ENCODE results near the gene COL4A4.
A peak's percentile ranks its signal among the peaks of the same experiment; 100 is the strongest.
"Not testable (repeated sequence)": the region's sequence is repeated elsewhere in the genome, so short reads cannot be mapped to it uniquely, and the experiment has no call there.

COL4A4 gene

DNA sequence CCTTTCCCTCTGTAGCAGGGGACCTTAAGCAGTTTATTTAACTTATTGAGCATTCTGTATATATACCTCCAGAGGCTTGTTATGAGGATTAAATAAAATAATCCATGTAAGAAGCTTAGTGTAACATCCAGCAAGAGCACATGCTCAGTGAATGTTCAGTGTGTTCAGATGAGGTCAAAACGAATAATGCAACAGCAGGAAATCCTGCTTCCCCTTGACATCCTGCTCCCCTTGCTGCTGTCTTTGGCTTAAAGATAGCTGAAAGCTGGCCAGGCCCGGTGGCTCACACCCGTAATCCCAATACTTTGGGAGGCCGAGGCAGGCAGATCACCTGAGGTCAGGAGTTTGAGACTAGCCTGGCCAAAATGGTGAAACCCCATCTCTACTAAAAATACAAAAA lies 68.7 kb downstream of the COL4A4 start:
- H3K27ac ChIP-seq = no peak overlapping the region
- TF ChIP-seq, protein P1, sequence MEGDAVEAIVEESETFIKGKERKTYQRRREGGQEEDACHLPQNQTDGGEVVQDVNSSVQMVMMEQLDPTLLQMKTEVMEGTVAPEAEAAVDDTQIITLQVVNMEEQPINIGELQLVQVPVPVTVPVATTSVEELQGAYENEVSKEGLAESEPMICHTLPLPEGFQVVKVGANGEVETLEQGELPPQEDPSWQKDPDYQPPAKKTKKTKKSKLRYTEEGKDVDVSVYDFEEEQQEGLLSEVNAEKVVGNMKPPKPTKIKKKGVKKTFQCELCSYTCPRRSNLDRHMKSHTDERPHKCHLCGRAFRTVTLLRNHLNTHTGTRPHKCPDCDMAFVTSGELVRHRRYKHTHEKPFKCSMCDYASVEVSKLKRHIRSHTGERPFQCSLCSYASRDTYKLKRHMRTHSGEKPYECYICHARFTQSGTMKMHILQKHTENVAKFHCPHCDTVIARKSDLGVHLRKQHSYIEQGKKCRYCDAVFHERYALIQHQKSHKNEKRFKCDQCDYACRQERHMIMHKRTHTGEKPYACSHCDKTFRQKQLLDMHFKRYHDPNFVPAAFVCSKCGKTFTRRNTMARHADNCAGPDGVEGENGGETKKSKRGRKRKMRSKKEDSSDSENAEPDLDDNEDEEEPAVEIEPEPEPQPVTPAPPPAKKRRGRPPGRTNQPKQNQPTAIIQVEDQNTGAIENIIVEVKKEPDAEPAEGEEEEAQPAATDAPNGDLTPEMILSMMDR (conservative IDR thresholded peaks at IDR 0.05) = no peak

DNA sequence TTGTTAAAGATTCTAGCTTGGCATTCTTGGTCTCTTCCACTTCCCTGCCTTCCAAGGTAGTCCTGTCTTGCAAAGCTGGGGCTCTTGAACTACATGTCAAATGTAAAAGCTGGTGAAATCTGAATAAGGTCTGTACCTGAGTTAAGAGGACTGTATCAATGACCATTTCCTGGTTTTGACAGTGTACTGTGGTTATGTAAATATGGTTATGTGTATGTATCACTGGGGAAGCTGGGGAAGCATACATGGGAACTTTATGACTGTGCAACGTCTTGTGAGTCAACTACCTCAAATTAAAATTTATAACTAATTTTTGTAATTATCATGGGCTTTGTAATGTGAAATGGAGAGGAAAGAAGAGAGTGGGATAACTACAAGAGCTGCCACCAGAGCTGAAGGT lies 81.7 kb downstream of the COL4A4 start:
- TF ChIP-seq, protein P1 (conservative IDR thresholded peaks at IDR 0.05) = no peak

DNA sequence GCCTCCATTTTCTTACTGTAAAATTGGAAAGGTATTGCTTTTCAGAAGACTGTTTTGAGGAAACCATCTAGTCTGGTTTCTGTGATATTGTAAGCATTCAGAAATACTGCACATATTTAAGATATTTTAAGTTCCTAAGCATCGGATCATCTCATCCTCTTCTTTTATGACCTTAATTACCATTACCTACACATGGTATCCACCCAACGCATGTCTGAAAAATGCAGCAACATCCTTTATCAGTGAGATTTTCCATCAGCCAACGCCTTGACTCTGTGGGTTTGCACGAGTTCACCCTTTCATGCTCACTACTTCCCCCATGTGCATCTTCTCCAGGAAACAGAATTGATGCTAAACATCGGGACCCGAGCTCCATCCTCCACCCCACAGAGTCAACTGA lies 84.3 kb downstream of the COL4A4 start:
- TF ChIP-seq, protein P1 (conservative IDR thresholded peaks at IDR 0.05) = no peak
- H3K27ac ChIP-seq = no peak overlapping the region

More for the DNA sequence above, 81.7 kb downstream of the COL4A4 start:
- no peak overlapping the region for H3K27ac ChIP-seq

DNA sequence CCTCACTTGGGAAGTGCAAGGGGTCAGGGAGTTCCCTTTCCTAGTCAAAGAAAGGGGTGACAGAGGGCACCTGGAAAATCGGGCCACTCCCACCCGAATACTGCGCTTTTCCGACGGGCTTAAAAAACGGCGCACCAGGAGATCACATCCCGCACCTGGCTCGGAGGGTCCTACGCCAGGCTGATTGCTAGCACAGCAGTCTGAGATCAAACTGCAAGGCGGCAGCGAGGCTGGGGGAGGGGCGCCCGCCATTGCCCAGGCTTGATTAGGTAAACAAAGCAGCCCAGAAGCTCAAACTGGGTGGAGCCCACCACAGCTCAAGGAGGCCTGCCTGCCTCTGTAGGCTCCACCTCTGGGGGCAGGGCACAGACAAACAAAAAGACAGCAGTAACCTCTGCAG lies 98.9 kb downstream of the COL4A4 start:
- H3K27ac ChIP-seq = not testable (repeated sequence)

DNA sequence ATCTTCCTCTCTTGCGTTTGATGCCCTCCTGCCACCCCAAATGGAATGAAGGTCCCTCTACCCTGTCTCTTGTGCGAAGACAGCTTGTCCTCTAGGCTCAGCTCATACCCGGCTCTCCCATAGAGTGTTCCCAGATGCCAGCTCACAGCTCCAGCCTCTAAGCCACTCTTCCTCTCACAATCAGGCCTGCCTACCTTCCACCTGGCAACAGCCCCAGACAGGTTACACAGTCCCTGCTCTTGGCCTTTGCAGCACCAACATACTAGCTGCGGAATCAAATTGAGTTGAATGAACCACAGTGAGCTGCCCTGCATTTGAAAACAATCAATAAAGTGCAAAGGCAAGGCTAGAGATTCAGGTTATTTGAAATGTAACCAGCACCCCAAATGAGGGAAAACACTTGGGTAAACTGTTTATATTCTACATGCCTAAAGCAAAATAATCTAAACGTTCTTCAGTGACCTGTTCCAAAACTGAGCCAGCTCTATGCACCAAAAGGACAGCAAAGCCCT lies 105.1 kb downstream of the COL4A4 start:
- TF ChIP-seq, protein P1 (conservative IDR thresholded peaks at IDR 0.05) = no peak
- no peak overlapping the region for H3K27ac ChIP-seq

DNA sequence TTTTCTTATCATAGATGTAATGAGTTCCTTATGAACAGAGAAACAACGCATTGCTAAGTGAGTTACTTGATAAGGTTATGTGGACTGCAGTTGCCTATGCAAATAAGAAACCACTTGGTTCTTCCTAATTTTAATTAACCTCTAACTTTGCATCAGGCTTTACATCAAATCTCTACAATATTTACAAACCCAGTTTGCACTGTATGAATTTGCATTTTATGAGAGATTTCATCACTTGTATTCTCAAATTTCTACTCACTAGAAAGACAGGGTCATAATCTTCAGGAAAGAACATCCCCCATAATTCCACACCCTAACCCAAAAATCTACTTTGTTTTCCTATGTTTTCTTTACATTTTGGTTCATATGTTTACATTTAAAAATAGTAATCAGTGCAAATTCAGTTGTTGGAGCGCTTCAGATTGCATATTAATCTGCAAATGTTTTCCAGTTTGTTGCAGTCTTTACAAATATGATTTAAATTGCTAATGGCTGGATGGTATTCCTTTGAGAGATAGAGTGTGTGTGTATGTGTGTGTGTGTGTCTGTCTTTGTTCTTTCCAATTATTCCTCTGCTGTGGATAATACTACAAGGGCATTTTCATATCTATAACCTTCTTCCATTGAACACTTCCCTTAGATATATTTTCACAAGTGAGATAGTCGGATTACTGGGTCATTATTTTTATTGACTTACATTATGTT lies 106.1 kb downstream of the COL4A4 start:
- TF ChIP-seq, protein P1 (conservative IDR thresholded peaks at IDR 0.05) = no peak
- H3K27ac ChIP-seq = no peak overlapping the region

DNA sequence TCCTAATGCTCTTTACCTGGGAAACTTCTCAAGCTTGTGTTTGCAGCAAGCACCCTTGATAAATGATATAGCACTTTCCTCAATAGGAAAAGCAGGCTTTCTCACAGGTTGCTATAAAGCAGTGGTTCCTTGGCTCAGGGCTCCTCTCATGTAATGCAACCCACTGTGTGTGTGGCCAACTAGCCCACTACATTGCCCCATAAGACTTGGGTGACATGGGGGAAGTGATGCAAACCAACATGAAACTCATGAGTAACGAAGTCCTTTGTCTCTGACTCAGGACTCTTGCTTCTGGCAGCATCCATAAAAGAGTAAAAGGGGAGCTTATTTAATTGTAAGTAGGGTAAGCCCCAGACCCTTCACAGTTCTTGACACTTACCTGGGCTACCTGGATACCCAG lies 106.9 kb downstream of the COL4A4 start:
- H3K27ac ChIP-seq = no peak overlapping the region
- TF ChIP-seq, protein P1 (conservative IDR thresholded peaks at IDR 0.05) = no peak

DNA sequence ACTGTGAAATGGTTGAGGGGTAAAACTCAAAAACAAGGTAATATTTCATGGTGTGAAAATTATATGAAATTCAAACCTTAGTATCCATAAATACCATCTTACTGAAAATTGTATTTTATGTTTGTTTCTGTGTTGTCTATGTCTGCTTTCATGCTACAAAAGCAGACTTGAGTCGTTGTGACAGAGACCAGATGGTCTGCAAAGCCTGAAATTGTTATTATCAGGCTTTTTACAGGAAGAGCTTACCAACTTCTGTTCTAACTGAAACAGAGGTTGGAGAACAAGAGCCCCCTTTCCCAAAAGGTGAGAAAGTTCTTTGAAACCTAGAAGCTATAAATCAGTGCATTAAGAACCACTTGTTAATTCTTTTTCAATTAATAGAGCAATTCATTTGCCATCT lies 110.0 kb downstream of the COL4A4 start:
- TF ChIP-seq, protein P1 (conservative IDR thresholded peaks at IDR 0.05) = no peak
- peak overlapping the region; percentile 41; the same call in 1 of the 2 replicates for H3K27ac ChIP-seq

All from VCaP (cell line).